ENCODE results near the gene ARRB2.

Gene ARRB2

GRCh38 chr17:4766201-4766600, 55.8 kb downstream of the ARRB2 start:
- DNase-seq: peak; percentile 83 to 98 (median 92)

GRCh38 chr17:4766723-4767122, 56.3 kb downstream of the ARRB2 start:
- peak; percentile 66 to 89 (median 78) for DNase-seq

DNA sequence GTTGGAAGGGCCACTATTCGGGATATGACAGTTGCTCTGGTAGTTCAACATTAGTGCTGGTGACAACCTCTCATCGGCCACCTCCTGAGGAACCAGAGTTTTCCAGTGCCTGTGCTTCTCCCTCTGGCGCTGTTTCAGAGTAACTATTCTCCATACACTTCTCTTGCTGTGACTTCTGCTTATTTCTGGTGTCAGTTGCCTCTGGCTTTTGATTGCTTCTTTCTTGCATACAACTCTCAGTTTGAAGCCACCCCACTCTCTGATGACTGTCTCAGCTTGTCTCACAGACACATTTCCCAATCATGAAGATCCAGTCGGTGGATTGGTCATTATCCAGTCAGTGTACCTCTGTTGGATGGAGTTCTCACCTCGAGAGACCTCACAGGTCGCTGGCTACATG, 57.9 kb downstream of the ARRB2 start:
- DNase-seq: peak; percentile 75 to 92 (median 84)

DNA sequence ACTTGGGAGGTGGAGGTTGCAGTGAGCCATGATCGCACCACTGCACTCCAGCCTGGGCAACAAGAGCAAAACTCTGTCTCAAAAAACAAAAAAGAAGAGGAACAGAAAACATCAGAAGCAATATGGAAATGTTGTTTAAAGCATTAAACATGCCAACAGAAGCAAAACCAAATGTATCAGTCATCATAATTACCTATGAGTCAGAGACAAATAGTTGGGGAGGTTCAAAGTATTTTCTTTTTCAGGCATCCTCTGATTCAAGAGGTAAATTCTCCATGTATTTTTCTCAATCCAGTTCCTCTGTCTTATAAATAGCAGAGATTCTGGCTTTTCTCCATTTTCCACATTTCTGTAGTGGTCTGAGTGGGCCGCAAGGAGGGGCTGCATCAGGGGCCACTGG, 59.2 kb downstream of the ARRB2 start:
- DNase-seq: peak in 2 of 4 experiments; percentile 27 to 54
